HCT116 (cell line): ENCODE results near the gene TPO. TPM values are rescaled to one million over a fixed set of nuclear protein-coding genes. Genes with fewer than 3 reads are reported as not detected.

Experiments used
- ATAC-seq: fragments of 200-7000 bp; cut with Tn5 transposase; 2 replicates; pipeline ENCODE4 v1.9.1; 2020; ENCODE audit warnings: mild to moderate bottlenecking, moderate library complexity
- BruUV-seq: library from RNA; stranded (reverse); fragments of 400-500 nt; replicated peaks from 2 replicates; lab custom pipeline; 2021; lab: Mats Ljungman, UMichigan
- CTCF ChIA-PET: fragments of 300-600 bp; sonication (Branson Sonifier 250); formaldehyde crosslinking; loops from one replicate; lab custom pipeline; 2021; ENCODE audit warnings: antibody characterized with exemption; lab: Charles Lee
- POLR2A ChIA-PET: fragments of 300-600, 350-600 bp; sonication (Branson Sonifier 250); formaldehyde crosslinking; loops from one replicate; lab custom pipeline; 2021; ENCODE audit warnings: antibody characterized with exemption; lab: Charles Lee
- RAD21 ChIA-PET, 2 experiments: fragments of 300-600 bp; sonication (Branson Sonifier 250); formaldehyde crosslinking; loops; one replicate each; lab custom pipeline; 2023; ENCODE audit warnings: low total read pairs in 2 of 2; ENCODE audit not compliant: uncharacterized antibody in 2 of 2, unreplicated experiment in 2 of 2, low non-redundant PET in 1 of 2; lab: Charles Lee
- DNase-seq: peaks from one replicate; pipeline ENCODE4 v3.0.0-alpha.2; 2010; ENCODE audit warnings: low read depth, low spot score
- H2AFZ ChIP-seq: fragments of 200-600 bp; shearing (Covaris generic), sonication (generic); 2 replicates; pipeline ENCODE4 v1.6.1; 2017; ENCODE audit warnings: low read depth, mixed run types, mixed read lengths, antibody characterized with exemption, low read length; ENCODE audit not compliant: poor library complexity, severe bottlenecking
- H3K27ac ChIP-seq: 2 replicates; pipeline ENCODE4 v1.5.1; 2012; ENCODE audit warnings: low read depth, low read length
- H3K27me3 ChIP-seq: fragments of 200-600 bp; sonication (generic); 2 replicates; pipeline ENCODE4 v1.6.1; 2016; ENCODE audit warnings: mixed run types, low read length, mixed read lengths; ENCODE audit not compliant: insufficient read depth
- H3K36me3 ChIP-seq, 2 experiments: fragments of 200-500 bp in 1 of 2; fragments of 200-600 bp in 1 of 2; sonication (Bioruptor generic) in 1 of 2; sonication (generic) in 1 of 2; 2 replicates each; pipeline versions ENCODE4 v1.5.1 to v1.6.1; 2014 to 2016; ENCODE audit warnings: low read length in 2 of 2, inconsistent platforms in 1 of 2, mixed read lengths in 1 of 2, mixed run types in 1 of 2; ENCODE audit not compliant: insufficient read depth in 2 of 2, control insufficient read depth in 1 of 2
- H3K4me1 ChIP-seq, 2 experiments: fragments of 200-600 bp in 1 of 2; sonication (generic) in 1 of 2; 2 replicates each; pipeline versions ENCODE4 v1.5.1 to v1.6.1; 2012 to 2017; ENCODE audit warnings: low read length in 2 of 2, inconsistent platforms in 1 of 2, mild to moderate bottlenecking in 1 of 2, mixed read lengths in 1 of 2, mixed run types in 1 of 2, moderate library complexity in 1 of 2; ENCODE audit not compliant: insufficient read depth in 2 of 2, control insufficient read depth in 1 of 2
- H3K4me2 ChIP-seq: fragments of 200-600 bp; sonication (generic); 2 replicates; pipeline ENCODE4 v1.6.1; 2017; ENCODE audit warnings: mixed run types, low read length, mixed read lengths
- H3K4me3 ChIP-seq, 2 experiments: fragments of 200-600 bp in 1 of 2; sonication (generic) in 1 of 2; replicated peaks in 1 of 2; 2 replicates each; pipeline ENCODE4 v1.5.1; 2011 to 2016; ENCODE audit warnings: low read length in 2 of 2, control low read depth in 1 of 2, low read depth in 1 of 2, mild to moderate bottlenecking in 1 of 2, mixed read lengths in 1 of 2, mixed run types in 1 of 2
- H3K79me2 ChIP-seq: fragments of 200-600 bp; sonication (generic); 2 replicates; pipeline ENCODE4 v1.6.1; 2017; ENCODE audit warnings: mild to moderate bottlenecking, mixed run types, low read length, moderate library complexity, mixed read lengths; ENCODE audit not compliant: insufficient read depth
- H3K9ac ChIP-seq: fragments of 200-600 bp; sonication (generic); 2 replicates; pipeline ENCODE4 v1.6.1; 2016; ENCODE audit warnings: low read length, mixed read lengths
- H3K9me2 ChIP-seq: fragments of 200-600 bp; sonication (generic), shearing (Covaris generic); 2 replicates; pipeline ENCODE4 v1.6.1; 2017; ENCODE audit warnings: mixed run types, mild to moderate bottlenecking, moderate library complexity; ENCODE audit not compliant: insufficient read depth
- H3K9me3 ChIP-seq, 2 experiments: fragments of 200-500 bp in 1 of 2; fragments of 200-600 bp in 1 of 2; sonication (Bioruptor generic) in 1 of 2; sonication (generic) in 1 of 2; 2 replicates each; pipeline ENCODE4 v1.6.1; 2014 to 2017; ENCODE audit warnings: low read length in 2 of 2, mixed read lengths in 2 of 2, inconsistent platforms in 1 of 2, low read depth in 1 of 2, mild to moderate bottlenecking in 1 of 2, mixed run types in 1 of 2, moderate library complexity in 1 of 2; ENCODE audit not compliant: control insufficient read depth in 1 of 2, insufficient read depth in 1 of 2
- H4K20me1 ChIP-seq: fragments of 200-600 bp; sonication (generic), shearing (Covaris generic); 2 replicates; pipeline ENCODE4 v1.6.1; 2017; ENCODE audit warnings: mixed run types, mild to moderate bottlenecking, moderate library complexity; ENCODE audit not compliant: insufficient read depth
- CEBPB ChIP-seq: IDR thresholded peaks from 2 replicates; pipeline ENCODE4 v1.6.1; 2012; ENCODE audit warnings: low read depth
- EGR1 ChIP-seq: IDR thresholded peaks from 2 replicates; pipeline ENCODE4 v1.6.1; 2012; ENCODE audit warnings: low read depth
- ELF1 ChIP-seq: IDR thresholded peaks from 2 replicates; pipeline ENCODE4 v1.6.1; 2012; ENCODE audit warnings: low read depth, borderline replicate concordance
- EZH2 ChIP-seq: fragments of 200-600 bp; sonication (generic); IDR thresholded peaks from 2 replicates; pipeline ENCODE4 v1.6.1; 2017; ENCODE audit warnings: antibody characterized with exemption, mixed run types
- EZH2phosphoT487 ChIP-seq: fragments of 200-600 bp; IDR thresholded peaks from 2 replicates; pipeline ENCODE4 v1.6.1; 2018; ENCODE audit warnings: antibody characterized with exemption, borderline replicate concordance
- FOSL1 ChIP-seq: IDR thresholded peaks from 2 replicates; pipeline ENCODE4 v1.6.1; 2012; ENCODE audit warnings: low read depth
- JUND ChIP-seq: IDR thresholded peaks from 2 replicates; pipeline ENCODE4 v1.6.1; 2012
- MAX ChIP-seq: IDR thresholded peaks from 2 replicates; pipeline ENCODE4 v1.6.1; 2012
- POLR2A ChIP-seq: IDR thresholded peaks from 2 replicates; pipeline ENCODE4 v1.7.0; 2011; ENCODE audit warnings: borderline replicate concordance; ENCODE audit not compliant: insufficient read depth, insufficient read length; ENCODE audit errors: extremely low read depth
- POLR2AphosphoS5 ChIP-seq: IDR thresholded peaks from 2 replicates; pipeline ENCODE4 v1.6.1; 2011; ENCODE audit warnings: mild to moderate bottlenecking, low read depth, low read length, moderate library complexity
- RAD21 ChIP-seq: IDR thresholded peaks from 2 replicates; pipeline ENCODE4 v1.6.1; 2012; ENCODE audit warnings: low read depth, mild to moderate bottlenecking
- SIN3A ChIP-seq: IDR thresholded peaks from 2 replicates; pipeline ENCODE4 v1.6.1; 2012; ENCODE audit warnings: low read depth
- SP1 ChIP-seq: IDR thresholded peaks from 2 replicates; pipeline ENCODE4 v1.6.1; 2012; ENCODE audit warnings: low read depth
- TCF7L2 ChIP-seq: IDR thresholded peaks from 2 replicates; pipeline ENCODE4 v1.7.0; 2011; ENCODE audit warnings: borderline replicate concordance, inconsistent platforms; ENCODE audit not compliant: insufficient read depth, insufficient read length; ENCODE audit errors: extremely low read depth
- ZNF274 ChIP-seq: fragments of 200-500 bp; sonication (Bioruptor generic); IDR thresholded peaks from 2 replicates; pipeline ENCODE4 v1.6.1; 2014; ENCODE audit warnings: mild to moderate bottlenecking, low read depth, low read length, inconsistent platforms
- intact Hi-C: fragments of 100-400 bp; cut with micrococcal nuclease; formaldehyde crosslinking; loops from 2 replicates; pipeline ENCODE4 v1.10.0; 2022
- total RNA-seq: library from RNA; stranded (reverse); gene quantifications from one replicate; pipeline ENCODE4 v1.2.1, GENCODE V29; 2021; ENCODE audit not compliant: unreplicated experiment
- TF ChIP-seq, protein P1 (sequence below), 3 experiments: fragments of 200-600 bp in 1 of 3; sonication (generic) in 1 of 3; IDR thresholded peaks in 2 of 3; conservative IDR thresholded peaks in 1 of 3; 2 replicates each; pipeline ENCODE4 v1.5.1; 2012 to 2017; ENCODE audit warnings: low read depth in 2 of 3, low read length in 2 of 3, antibody characterized with exemption in 1 of 3, borderline replicate concordance in 1 of 3, control low read depth in 1 of 3, mild to moderate bottlenecking in 1 of 3, mixed read lengths in 1 of 3, mixed run types in 1 of 3, moderate library complexity in 1 of 3; ENCODE audit not compliant: insufficient read depth in 1 of 3

Gene TPO
- total RNA-seq, 1 experiment from 2014 or later, result not detected

- no peak for ATAC-seq
- H3K27ac ChIP-seq, result no peak overlapping the region
- POLR2A ChIA-PET, result no interaction called here
- H3K36me3 ChIP-seq, result no peaks in the 10 kb centered on the region
- intact Hi-C loops, result no loop called here
- H3K9me2 ChIP-seq, result no peaks in the 10 kb centered on the region
- no peak for DNase-seq
- H3K9ac ChIP-seq, result no peak overlapping the region
- BruUV-seq, result no TSS peak
- H3K79me2 ChIP-seq, result no peaks in the 10 kb centered on the region
- no peaks in the 10 kb centered on the region for H4K20me1 ChIP-seq
- TF ChIP-seq, protein P1, sequence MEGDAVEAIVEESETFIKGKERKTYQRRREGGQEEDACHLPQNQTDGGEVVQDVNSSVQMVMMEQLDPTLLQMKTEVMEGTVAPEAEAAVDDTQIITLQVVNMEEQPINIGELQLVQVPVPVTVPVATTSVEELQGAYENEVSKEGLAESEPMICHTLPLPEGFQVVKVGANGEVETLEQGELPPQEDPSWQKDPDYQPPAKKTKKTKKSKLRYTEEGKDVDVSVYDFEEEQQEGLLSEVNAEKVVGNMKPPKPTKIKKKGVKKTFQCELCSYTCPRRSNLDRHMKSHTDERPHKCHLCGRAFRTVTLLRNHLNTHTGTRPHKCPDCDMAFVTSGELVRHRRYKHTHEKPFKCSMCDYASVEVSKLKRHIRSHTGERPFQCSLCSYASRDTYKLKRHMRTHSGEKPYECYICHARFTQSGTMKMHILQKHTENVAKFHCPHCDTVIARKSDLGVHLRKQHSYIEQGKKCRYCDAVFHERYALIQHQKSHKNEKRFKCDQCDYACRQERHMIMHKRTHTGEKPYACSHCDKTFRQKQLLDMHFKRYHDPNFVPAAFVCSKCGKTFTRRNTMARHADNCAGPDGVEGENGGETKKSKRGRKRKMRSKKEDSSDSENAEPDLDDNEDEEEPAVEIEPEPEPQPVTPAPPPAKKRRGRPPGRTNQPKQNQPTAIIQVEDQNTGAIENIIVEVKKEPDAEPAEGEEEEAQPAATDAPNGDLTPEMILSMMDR (IDR thresholded peaks at IDR 0.05 in 2 of 3, conservative IDR thresholded peaks at IDR 0.05 in 1 of 3; ENCODE audit: borderline replicate concordance in 1 of 3, insufficient read depth in 1 of 3, low read depth in 2 of 3, low read length in 2 of 3), result no peak
- TF ChIP-seq RAD21 (no peak), EZH2 (no peak), JUND (no peak), SIN3A (no peak), ELF1 (no peak), POLR2A (no peak), MAX (no peak)
- RAD21 ChIA-PET, result no interaction called here
- CTCF ChIA-PET, result no interaction called here
- no peak overlapping the region for H2AFZ ChIP-seq
- no peaks in the 10 kb centered on the region for H3K4me1 ChIP-seq
- H3K27me3 ChIP-seq, result peaks cover 41% of the 10 kb centered on the region
- H3K4me2 ChIP-seq, result no peak overlapping the region
- no peak overlapping the region for H3K4me3 ChIP-seq
- H3K9me3 ChIP-seq, result no peaks in the 10 kb centered on the region
These were observed 42.8 kb upstream of the TPO start for GRCh38 chr2:1370461-1370860.

DNA sequence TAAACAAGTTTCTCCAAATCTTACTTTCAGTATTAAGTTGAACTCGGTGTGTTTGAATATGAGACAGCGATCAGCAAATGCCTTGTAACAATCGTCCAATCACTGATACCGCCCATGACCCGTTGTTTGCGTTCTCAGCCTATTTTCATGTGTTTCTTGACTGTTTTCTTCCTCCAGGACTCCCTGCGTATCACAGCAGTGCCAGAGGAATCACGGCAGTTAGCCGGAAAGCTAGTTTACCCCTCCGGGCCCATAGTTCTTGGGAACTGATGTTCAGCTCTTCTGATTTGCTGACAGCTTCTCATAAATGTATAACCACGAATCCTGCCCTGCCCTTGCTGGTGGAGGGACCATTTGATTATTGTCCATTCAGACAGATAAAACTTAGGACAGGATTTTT, 42.2 kb upstream of the TPO start:
- no peak overlapping the region for H2AFZ ChIP-seq
- DNase-seq, result no peak
- H3K4me2 ChIP-seq, result no peak overlapping the region
- no peaks in the 10 kb centered on the region for H3K9me2 ChIP-seq
- POLR2A ChIA-PET, result no interaction called here
- intact Hi-C loops, result no loop called here
- no peaks in the 10 kb centered on the region for H3K79me2 ChIP-seq
- H3K9ac ChIP-seq, result no peak overlapping the region
- TF ChIP-seq EZH2phosphoT487 (no peak), SP1 (no peak), TCF7L2 (no peak), POLR2A (no peak), EGR1 (no peak), ELF1 (no peak), MAX (no peak), ZNF274 (no peak), SIN3A (no peak), CEBPB (no peak), FOSL1 (no peak), POLR2AphosphoS5 (no peak), EZH2 (no peak)
- TF ChIP-seq, protein P1 (IDR thresholded peaks at IDR 0.05 in 2 of 3, conservative IDR thresholded peaks at IDR 0.05 in 1 of 3; ENCODE audit: borderline replicate concordance in 1 of 3, insufficient read depth in 1 of 3, low read depth in 2 of 3, low read length in 2 of 3), result no peak
- H3K4me1 ChIP-seq, result no peaks in the 10 kb centered on the region
- no peak for ATAC-seq
- H3K27me3 ChIP-seq, result peaks cover 45% of the 10 kb centered on the region
- no peak overlapping the region for H3K4me3 ChIP-seq
- BruUV-seq, result no TSS peak
- H4K20me1 ChIP-seq, result no peaks in the 10 kb centered on the region
- CTCF ChIA-PET, result no interaction called here
- RAD21 ChIA-PET, result no interaction called here
- no peak overlapping the region for H3K27ac ChIP-seq
- H3K9me3 ChIP-seq, result no peaks in the 10 kb centered on the region
- H3K36me3 ChIP-seq, result no peaks in the 10 kb centered on the region
